ENCODE data around the gene STAT5B.

- TF ChIP-seq CTCF (IDR thresholded peaks at IDR 0.05) (no peak), TCF7L2 (IDR thresholded peaks at IDR 0.05; ENCODE audit: low read depth, low read length) (no peak)
Observed at GRCh38 chr17:42317266-42317845, 41.2 kb upstream of the STAT5B start.
